ENCODE measurements around the gene STXBP1.
"Not testable (repeated sequence)": the region's sequence is repeated elsewhere in the genome, so short reads cannot be mapped to it uniquely, and the experiment has no call there.

The STXBP1 gene

DNA sequence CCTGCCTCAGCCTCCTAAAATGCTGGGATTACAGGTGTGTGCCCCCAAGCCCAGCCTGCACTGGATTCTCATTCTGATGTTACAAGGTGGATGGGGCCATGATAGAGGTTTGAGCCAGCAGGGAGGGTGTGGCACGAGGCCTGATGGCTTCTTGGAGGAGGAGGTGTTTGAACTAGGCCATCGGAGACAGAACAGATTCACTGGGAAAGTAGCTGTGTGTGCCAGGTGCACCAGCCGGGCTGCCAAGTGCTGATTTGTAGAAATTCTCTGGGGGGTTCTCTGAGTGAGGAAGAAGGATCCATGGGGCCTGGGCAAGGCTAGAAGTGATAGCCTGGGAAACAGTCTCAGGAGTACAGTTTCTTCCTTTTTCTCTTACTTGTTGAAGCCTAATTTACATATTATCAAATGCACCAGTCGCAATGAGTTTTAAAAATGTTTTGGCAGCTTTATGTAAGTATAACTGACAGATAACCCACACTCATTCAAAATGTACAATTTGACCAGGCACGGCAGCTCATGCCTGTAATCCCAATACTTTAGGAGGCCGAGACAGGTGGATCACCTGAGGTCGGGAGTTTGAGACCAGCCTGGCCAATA lies 31.1 kb upstream of the STXBP1 start:
- DNase-seq (ENCODE audit: insufficient read length) (no peak), FAIRE-seq (no peak)
- no peak for TF ChIP-seq TAF1 (IDR thresholded peaks at IDR 0.05; ENCODE audit: borderline replicate concordance, low read depth, low read length)
- no peak for TF ChIP-seq POLR2AphosphoS5 (IDR thresholded peaks at IDR 0.05; ENCODE audit: low read depth, low read length)
- no peak for TF ChIP-seq POLR2A (IDR thresholded peaks at IDR 0.05; ENCODE audit: low read depth, low read length)

DNA sequence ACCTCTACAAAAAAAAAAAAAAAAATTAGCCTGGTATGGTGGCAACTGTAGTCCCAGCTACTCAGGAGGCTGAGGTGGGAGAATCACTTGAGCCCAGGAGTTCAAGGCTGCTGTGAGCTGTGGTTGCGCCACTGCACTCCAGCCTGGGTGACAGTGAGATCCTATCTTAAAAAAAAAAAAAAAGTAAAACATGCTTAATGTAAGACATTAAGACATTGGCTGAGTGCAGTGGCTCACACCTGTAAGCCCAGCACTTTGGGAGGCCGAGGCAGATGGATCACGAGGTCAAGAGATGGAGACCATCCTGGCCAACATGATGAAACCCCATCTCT lies 27.6 kb upstream of the STXBP1 start:
- not testable (repeated sequence) for FAIRE-seq; DNase-seq (ENCODE audit: insufficient read length)

DNA sequence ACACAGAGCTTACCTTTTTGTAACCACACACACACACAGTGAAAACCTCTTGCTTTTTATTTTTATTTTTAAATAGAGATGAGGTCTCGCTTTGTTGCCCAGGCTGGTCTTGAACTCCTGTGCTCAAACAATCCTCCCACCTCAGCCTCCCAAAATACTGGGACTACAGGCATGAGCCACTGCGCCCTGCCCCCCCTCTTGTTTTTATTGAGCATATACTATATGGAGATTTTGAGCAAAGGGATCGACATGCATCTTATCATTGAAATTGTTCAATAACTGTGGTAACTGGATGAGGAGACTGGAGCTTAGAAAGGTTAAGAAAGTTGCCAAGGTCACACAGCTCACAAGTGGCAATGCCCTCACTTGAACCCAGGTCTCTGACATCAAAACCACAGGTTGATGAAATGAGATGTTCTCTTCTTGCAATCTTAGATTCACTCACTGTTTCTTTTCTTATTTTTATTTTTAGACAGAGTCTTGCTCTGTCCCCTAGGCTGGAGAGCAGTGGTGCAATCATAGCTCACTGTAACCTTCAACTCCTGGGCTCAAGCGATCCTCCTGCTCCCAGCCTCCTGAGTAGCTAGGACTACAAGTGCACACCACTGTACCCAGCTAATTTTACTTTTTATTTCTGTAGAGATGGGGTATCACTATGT lies 26.8 kb upstream of the STXBP1 start:
- DNase-seq (ENCODE audit: insufficient read length) (no peak), FAIRE-seq (no peak)
- TF ChIP-seq POLR2A (IDR thresholded peaks at IDR 0.05; ENCODE audit: low read depth, low read length) (no peak), TAF1 (IDR thresholded peaks at IDR 0.05; ENCODE audit: borderline replicate concordance, low read depth, low read length) (no peak), POLR2AphosphoS5 (IDR thresholded peaks at IDR 0.05; ENCODE audit: low read depth, low read length) (no peak)

DNA sequence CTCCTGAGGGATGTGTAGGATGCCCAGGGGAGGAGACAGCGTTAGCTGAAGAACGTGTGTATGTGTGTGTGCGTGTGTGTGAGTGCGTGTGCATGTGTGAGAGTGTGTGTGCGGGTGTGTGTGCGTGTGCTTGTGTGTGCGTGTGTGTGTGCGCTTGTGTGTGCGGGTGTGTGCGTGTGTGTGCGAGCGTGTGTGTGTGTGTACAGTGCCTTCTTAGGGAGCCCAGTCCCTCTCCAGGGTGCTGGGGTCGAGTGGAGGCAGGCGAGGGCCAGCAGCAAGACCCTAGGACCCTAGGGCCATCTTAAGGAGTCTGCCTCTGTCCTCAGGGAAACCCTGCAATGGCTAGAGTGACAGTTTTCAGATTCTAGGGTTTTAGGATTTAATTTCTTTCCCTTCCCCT lies 26.0 kb upstream of the STXBP1 start:
- TF ChIP-seq POLR2AphosphoS5 (IDR thresholded peaks at IDR 0.05; ENCODE audit: low read depth, low read length) = no peak
- no peak for FAIRE-seq
- no peak for DNase-seq (ENCODE audit: insufficient read length)

DNA sequence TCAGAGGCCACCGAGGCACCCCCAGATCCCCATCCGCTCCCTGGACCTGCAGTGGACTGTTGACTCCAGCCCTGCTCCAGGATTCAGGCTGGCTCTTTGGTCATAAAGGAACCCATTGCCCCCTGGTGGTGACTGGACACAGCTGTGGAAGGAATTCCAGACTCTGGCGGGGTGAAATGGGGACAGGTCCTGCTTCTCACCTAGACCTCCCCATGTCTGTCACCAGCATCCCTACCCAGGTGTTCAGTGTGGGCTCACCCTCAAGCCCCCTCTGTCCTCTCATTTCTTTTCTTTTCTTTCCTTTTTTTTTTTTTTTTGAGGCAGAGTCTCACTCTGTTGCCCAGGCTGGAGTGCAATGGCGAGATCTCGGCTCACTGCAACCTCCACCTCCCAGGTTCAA lies 25.5 kb upstream of the STXBP1 start:
- peak; percentile 47 for DNase-seq (ENCODE audit: insufficient read length)
- TF ChIP-seq POLR2A (IDR thresholded peaks at IDR 0.05; ENCODE audit: low read depth, low read length) (no peak), TAF1 (IDR thresholded peaks at IDR 0.05; ENCODE audit: borderline replicate concordance, low read depth, low read length) (no peak)
- peak; percentile 71 for FAIRE-seq

DNA sequence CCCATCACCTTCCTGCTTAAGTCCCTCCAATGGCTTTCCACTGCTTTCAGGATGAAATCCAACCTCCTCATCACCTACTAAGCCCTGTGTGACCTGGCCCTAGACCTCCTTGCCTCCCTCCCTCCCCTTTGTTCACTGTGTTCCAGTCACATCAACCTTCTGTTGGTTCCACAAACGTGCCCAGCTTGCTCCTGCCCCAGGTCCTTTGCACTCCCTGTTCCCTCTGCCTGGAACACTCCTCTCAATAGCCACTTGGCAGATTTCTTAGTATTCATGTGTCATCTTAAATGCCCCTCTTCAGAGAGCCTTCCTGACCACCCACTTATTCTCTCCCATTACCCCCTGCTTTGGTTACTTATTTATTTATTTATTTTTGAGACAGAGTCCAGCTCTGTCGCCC lies 24.1 kb upstream of the STXBP1 start:
- FAIRE-seq = no peak
- no peak for DNase-seq (ENCODE audit: insufficient read length)
- TF ChIP-seq TAF1 (IDR thresholded peaks at IDR 0.05; ENCODE audit: borderline replicate concordance, low read depth, low read length) = no peak

DNA sequence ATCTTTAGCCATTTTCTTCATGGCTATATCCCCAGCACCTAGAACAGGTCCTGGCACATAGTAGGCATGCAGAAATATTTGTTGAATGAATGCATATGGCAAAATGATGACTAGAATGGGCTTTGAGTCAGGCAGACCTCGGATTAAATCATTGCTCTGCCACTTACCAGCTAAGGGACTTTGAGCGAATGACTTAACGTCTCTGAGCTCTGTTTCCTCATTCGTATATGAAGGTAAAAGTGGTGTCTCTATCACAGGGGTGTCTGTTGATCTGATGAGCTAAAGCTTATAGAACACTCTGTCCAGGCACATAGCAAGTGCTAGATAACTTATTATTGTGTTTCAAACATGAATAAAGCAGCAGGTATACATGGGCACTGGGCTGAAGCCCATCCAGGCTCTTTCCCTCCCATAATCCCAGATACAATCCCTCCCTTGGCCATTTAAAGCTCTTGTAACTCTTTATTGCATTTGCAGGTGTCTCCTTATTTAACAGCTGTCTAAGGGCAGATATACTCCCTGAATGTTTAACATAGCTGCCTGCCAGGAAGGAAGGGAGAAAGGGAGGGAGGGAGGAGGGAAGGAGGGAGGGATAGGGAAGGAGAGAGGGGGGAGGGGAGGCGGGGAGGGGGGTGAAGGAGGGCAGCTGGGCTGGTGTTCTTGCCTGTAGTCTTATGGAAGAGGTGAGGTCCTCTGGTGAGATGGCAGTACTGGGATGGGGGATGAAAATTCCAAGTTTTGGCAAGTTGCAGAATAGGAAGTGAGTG lies 23.2 kb upstream of the STXBP1 start:
- DNase-seq (ENCODE audit: insufficient read length) = no peak
- TF ChIP-seq TAF1 (IDR thresholded peaks at IDR 0.05; ENCODE audit: borderline replicate concordance, low read depth, low read length) (no peak), POLR2AphosphoS5 (IDR thresholded peaks at IDR 0.05; ENCODE audit: low read depth, low read length) (no peak), POLR2A (IDR thresholded peaks at IDR 0.05; ENCODE audit: low read depth, low read length) (no peak)
- no peak for FAIRE-seq

DNA sequence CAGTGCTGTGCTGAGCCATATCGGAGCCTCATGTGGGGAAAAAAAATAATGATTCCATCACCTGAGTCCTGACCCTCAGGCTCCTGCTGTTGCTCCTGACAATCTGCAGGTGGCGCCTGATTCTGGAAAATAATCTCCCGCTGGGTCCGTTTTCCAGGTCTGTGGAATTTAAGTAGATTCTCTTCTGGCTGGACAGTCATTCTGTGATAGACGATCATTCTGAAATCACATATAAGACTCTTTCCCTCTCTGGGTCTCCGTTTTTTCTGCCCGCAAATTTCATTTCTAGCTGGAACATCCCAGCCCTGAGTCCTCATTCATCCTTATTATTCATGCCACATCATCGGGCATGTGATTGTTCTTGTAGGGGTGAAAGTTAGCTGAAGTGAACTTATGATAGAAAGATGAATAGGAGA lies 22.1 kb upstream of the STXBP1 start:
- FAIRE-seq = no peak
- TF ChIP-seq POLR2A (IDR thresholded peaks at IDR 0.05; ENCODE audit: low read depth, low read length) (no peak), TAF1 (IDR thresholded peaks at IDR 0.05; ENCODE audit: borderline replicate concordance, low read depth, low read length) (no peak), POLR2AphosphoS5 (IDR thresholded peaks at IDR 0.05; ENCODE audit: low read depth, low read length) (no peak)
- DNase-seq (ENCODE audit: insufficient read length) = no peak

DNA sequence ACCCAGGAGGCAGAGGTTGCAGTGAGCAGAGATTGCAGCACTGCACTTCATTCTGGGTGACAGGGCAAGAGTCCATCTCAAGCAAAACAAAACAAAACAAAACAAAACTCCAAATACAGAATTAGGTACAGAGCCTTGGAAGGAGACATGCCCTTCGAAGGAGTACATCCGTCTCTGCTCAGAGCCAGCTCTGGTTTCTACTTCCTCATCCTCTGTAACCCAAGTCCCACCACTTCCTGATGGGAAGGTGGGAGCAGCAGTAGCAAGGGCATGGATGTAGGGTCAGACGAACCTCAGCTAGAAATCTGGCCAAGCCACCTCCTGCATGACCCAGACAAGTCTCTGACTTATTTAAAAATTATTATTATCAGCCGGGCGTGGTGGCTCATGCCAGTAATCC lies 16.5 kb upstream of the STXBP1 start:
- FAIRE-seq = no peak

DNA sequence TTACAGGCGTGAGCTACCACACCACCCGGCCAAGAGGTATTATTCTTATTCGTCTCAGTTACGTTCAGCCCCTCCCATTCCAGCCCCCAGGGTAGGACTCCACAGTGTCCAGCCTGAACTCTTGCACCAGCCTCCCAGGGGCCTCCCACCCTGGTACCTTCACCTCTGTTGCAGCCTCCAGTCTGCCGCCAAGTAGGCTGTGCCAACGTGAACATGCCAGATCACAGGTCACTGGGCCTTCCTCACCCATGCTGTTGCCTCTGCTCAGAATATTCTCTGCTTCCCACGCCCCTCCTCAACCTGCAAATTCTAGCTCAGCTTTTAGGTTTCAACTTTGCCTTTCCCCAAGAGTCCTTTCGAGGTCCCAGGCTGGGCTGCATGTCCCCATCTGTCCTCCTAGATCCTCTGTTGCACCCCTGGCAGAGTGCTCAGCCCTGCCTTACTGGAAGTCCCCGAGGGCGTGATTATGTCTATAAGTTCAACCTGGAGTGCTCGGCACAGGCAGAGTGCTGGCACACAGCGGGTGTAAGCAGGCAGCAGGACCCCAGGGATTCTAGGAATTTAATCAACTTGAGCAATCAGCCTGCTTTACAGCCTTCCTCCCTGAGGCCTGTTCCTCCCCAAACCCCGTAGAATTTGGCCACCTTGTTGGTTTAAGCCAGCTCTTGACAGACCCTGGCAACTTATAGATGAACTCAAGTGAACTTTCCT lies 13.1 kb upstream of the STXBP1 start:
- no peak for FAIRE-seq
- DNase-seq (ENCODE audit: insufficient read length) = no peak
- TF ChIP-seq POLR2AphosphoS5 (IDR thresholded peaks at IDR 0.05; ENCODE audit: low read depth, low read length) = no peak
- no peak for TF ChIP-seq TAF1 (IDR thresholded peaks at IDR 0.05; ENCODE audit: borderline replicate concordance, low read depth, low read length)
- TF ChIP-seq POLR2A (IDR thresholded peaks at IDR 0.05; ENCODE audit: low read depth, low read length) = no peak

More for the DNA sequence above, 16.5 kb upstream of the STXBP1 start:
- DNase-seq (ENCODE audit: insufficient read length) = no peak
- no peak for TF ChIP-seq TAF1 (IDR thresholded peaks at IDR 0.05; ENCODE audit: borderline replicate concordance, low read depth, low read length)
- no peak for TF ChIP-seq POLR2A (IDR thresholded peaks at IDR 0.05; ENCODE audit: low read depth, low read length)
- no peak for TF ChIP-seq POLR2AphosphoS5 (IDR thresholded peaks at IDR 0.05; ENCODE audit: low read depth, low read length)

DNA sequence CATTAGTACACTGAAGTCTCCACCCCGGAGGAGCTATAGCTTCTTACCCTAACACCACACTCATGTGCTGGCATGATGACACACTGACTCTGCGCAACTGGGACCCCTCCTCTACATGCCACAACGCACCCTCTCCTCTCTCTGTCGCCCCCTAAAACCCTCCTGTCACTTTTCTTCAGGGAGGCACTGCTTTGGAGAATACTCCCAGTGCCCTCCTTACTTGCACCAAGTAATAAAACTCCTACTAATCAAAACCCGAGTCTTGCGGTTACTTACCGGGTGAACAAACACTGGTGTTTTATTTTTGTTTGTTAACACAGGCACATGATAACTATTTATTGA lies 12.6 kb upstream of the STXBP1 start:
- no peak for FAIRE-seq
- TF ChIP-seq POLR2AphosphoS5 (IDR thresholded peaks at IDR 0.05; ENCODE audit: low read depth, low read length) = no peak
- no peak for TF ChIP-seq POLR2A (IDR thresholded peaks at IDR 0.05; ENCODE audit: low read depth, low read length)
- TF ChIP-seq TAF1 (IDR thresholded peaks at IDR 0.05; ENCODE audit: borderline replicate concordance, low read depth, low read length) = no peak
- no peak for DNase-seq (ENCODE audit: insufficient read length)

DNA sequence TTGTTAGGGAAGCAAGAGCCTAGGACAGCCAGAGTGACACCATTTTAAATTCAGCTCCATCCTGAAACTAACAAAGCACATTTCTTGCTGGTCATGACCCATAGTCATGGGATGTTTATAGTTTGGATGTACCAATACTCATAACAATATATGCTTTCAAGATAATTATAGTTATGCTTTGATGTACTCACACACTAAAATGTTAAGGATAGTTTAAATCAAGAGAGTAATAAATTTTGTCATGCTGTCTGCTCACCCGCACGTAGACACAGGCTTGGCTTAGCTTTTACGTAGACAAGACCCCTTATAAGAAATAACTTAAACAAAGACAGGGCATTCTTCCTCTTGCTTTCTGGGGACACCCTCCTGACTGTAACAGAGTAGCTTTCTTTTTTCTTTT lies 8.9 kb upstream of the STXBP1 start:
- no peak for DNase-seq (ENCODE audit: insufficient read length)
- TF ChIP-seq TAF1 (IDR thresholded peaks at IDR 0.05; ENCODE audit: borderline replicate concordance, low read depth, low read length) (no peak), POLR2AphosphoS5 (IDR thresholded peaks at IDR 0.05; ENCODE audit: low read depth, low read length) (no peak), POLR2A (IDR thresholded peaks at IDR 0.05; ENCODE audit: low read depth, low read length) (no peak)
- FAIRE-seq = no peak
